Endothelial cell of umbilical vein (primary cell): ENCODE results near the gene DCLK1. TPM values are rescaled to one million over a fixed set of nuclear protein-coding genes. Genes with fewer than 3 reads are reported as not detected.

Experiments
- BruUV-seq: library from RNA; stranded (reverse); fragments of 400-500 nt; replicated peaks from 2 replicates; lab custom pipeline; 2021; lab: Mats Ljungman, UMichigan
- CTCF ChIA-PET: fragments of 300-600, 350-600 bp; sonication (Branson Sonifier 250); formaldehyde crosslinking; loops from one replicate; lab custom pipeline; 2021; ENCODE audit warnings: antibody characterized with exemption, inconsistent platforms; lab: Charles Lee
- POLR2A ChIA-PET: fragments of 300-600, 350-600 bp; sonication (Branson Sonifier 250); formaldehyde crosslinking; loops from one replicate; lab custom pipeline; 2021; ENCODE audit warnings: antibody characterized with exemption, inconsistent platforms; lab: Charles Lee
- DNase-seq: peaks from one replicate; pipeline ENCODE4 v3.0.0-alpha.2; 2011; ENCODE audit warnings: low read depth, low spot score
- FAIRE-seq: peaks from 2 replicates; lab custom pipeline; 2011; peaks lifted over from hg19 to GRCh38; lab: Jason Lieb, UNC
- H2AFZ ChIP-seq: 2 replicates; pipeline ENCODE4 v1.6.0; 2012; ENCODE audit warnings: low read depth, low read length, control low read depth, inconsistent platforms
- H3K27ac ChIP-seq: 2 replicates; pipeline ENCODE4 v1.5.1; 2011; ENCODE audit warnings: low read depth, mild to moderate bottlenecking, control low read depth, low read length, moderate library complexity; ENCODE audit not compliant: insufficient read depth
- H3K27me3 ChIP-seq, 2 experiments: 2 replicates each; pipeline versions ENCODE4 v1.6.0 to v1.6.1; 2011; ENCODE audit warnings: low read length in 2 of 2, mixed read lengths in 1 of 2; ENCODE audit not compliant: control insufficient read depth in 2 of 2, insufficient read depth in 2 of 2
- H3K36me3 ChIP-seq, 2 experiments: 2 replicates in 1 of 2; 3 replicates in 1 of 2; pipeline ENCODE4 v1.5.1; 2011; ENCODE audit warnings: low read length in 2 of 2, mild to moderate bottlenecking in 1 of 2, moderate library complexity in 1 of 2; ENCODE audit not compliant: control insufficient read depth in 2 of 2, insufficient read depth in 2 of 2; ENCODE audit errors: extremely low read depth in 1 of 2
- H3K4me1 ChIP-seq: 3 replicates; pipeline ENCODE4 v1.5.1; 2011; ENCODE audit warnings: mild to moderate bottlenecking, low read length; ENCODE audit not compliant: control insufficient read depth, insufficient read depth; ENCODE audit errors: extremely low read depth
- H3K4me2 ChIP-seq: 2 replicates; pipeline ENCODE4 v1.6.1; 2011; ENCODE audit warnings: low read length, control low read depth, mixed read lengths; ENCODE audit not compliant: insufficient read depth
- H3K4me3 ChIP-seq, 3 experiments: fragments of 200-600 bp in 1 of 3; sonication (generic), shearing (Covaris generic) in 1 of 3; replicated peaks in 1 of 3; 2 replicates each; pipeline ENCODE4 v1.5.1; 2011 to 2016; ENCODE audit warnings: control low read depth in 3 of 3, low read length in 3 of 3, mild to moderate bottlenecking in 2 of 3, inconsistent platforms in 1 of 3, low read depth in 1 of 3, moderate library complexity in 1 of 3; ENCODE audit not compliant: insufficient read depth in 1 of 3
- H3K79me2 ChIP-seq: 2 replicates; pipeline ENCODE4 v1.6.0; 2012; ENCODE audit warnings: low read length, inconsistent platforms; ENCODE audit not compliant: control insufficient read depth, insufficient read depth
- H3K9ac ChIP-seq: replicated peaks from 2 replicates; pipeline ENCODE3; 2011; ENCODE audit warnings: low read length, control low read depth; ENCODE audit not compliant: insufficient read depth; ENCODE audit errors: extremely low read depth
- H3K9me1 ChIP-seq: replicated peaks from 3 replicates; pipeline ENCODE4 v1.6.0; 2011; ENCODE audit warnings: mild to moderate bottlenecking, low read length; ENCODE audit not compliant: control insufficient read depth, insufficient read depth; ENCODE audit errors: extremely low read depth
- H3K9me3 ChIP-seq: replicated peaks from 2 replicates; pipeline ENCODE4 v1.5.1; 2012; ENCODE audit warnings: low read length, inconsistent platforms; ENCODE audit not compliant: control insufficient read depth, insufficient read depth
- H4K20me1 ChIP-seq: replicated peaks from 2 replicates; pipeline ENCODE3; 2011; ENCODE audit warnings: mild to moderate bottlenecking, low read length; ENCODE audit not compliant: control insufficient read depth, insufficient read depth; ENCODE audit errors: extremely low read depth
- CTCF ChIP-seq, 2 donors: IDR thresholded peaks; 1 replicate in 1 of 2; 2 replicates in 1 of 2; pipeline ENCODE4 v1.5.1; 2011; ENCODE audit warnings: low read length in 2 of 2, mild to moderate bottlenecking in 2 of 2, moderate library complexity in 2 of 2, control low read depth in 1 of 2, inconsistent platforms in 1 of 2, low read depth in 1 of 2; ENCODE audit not compliant: insufficient read depth in 1 of 2; ENCODE audit errors: extremely low read depth in 1 of 2
- EZH2 ChIP-seq: IDR thresholded peaks from 2 replicates; pipeline ENCODE4 v1.6.1; 2012; ENCODE audit warnings: borderline replicate concordance, low read depth, mild to moderate bottlenecking, moderate library complexity, low read length, inconsistent platforms; ENCODE audit not compliant: severe bottlenecking
- FOS ChIP-seq: IDR thresholded peaks from 2 replicates; pipeline ENCODE4 v1.6.1; 2011; ENCODE audit warnings: mild to moderate bottlenecking, low read length, moderate library complexity, borderline replicate concordance; ENCODE audit not compliant: insufficient read depth
- GATA2 ChIP-seq: IDR thresholded peaks from 2 replicates; pipeline ENCODE4 v1.7.0; 2011; ENCODE audit warnings: low read depth, mild to moderate bottlenecking, moderate library complexity, mixed read lengths, low read length; ENCODE audit not compliant: insufficient read length, insufficient read depth
- JUN ChIP-seq: IDR thresholded peaks from 2 replicates; pipeline ENCODE4 v1.6.1; 2011; ENCODE audit warnings: borderline replicate concordance, low read depth; ENCODE audit not compliant: insufficient read length, insufficient read depth
- MYC ChIP-seq: IDR thresholded peaks from one replicate; pipeline ENCODE4 v1.6.1; 2011; ENCODE audit warnings: mild to moderate bottlenecking, low read depth, low read length
- POLR2A ChIP-seq: IDR thresholded peaks from 2 replicates; pipeline ENCODE4 v1.6.1; 2012; ENCODE audit warnings: low read depth, mild to moderate bottlenecking, control low read depth, low read length
- POLR2AphosphoS5 ChIP-seq: IDR thresholded peaks from 2 replicates; pipeline ENCODE4 v1.6.1; 2012; ENCODE audit warnings: low read depth, mild to moderate bottlenecking, control low read depth, low read length, moderate library complexity; ENCODE audit not compliant: insufficient read depth
- dilution Hi-C: fragments of 300-500 bp; cut with MboI; formaldehyde crosslinking; loops from one replicate; pipeline ENCODE4 v1.15.0; 2019; ENCODE audit warnings: low sequenced_read_pairs; ENCODE audit not compliant: extremely low pct_ligation_motif_present
- intact Hi-C: fragments of 100-400 bp; cut with micrococcal nuclease; formaldehyde crosslinking; loops from one replicate; pipeline ENCODE4 v1.10.0; 2022
- polyA plus RNA-seq, 4 experiments: library from polyadenylated mRNA; depleted of rRNA in 3 of 4; stranded (reverse) in 3 of 4; unstranded in 1 of 4; fragments of >200 nt; gene quantifications; 2 replicates each; pipeline versions ENCODE4 v1.2.1 to v1.2.3, GENCODE V29; 2011 to 2012; ENCODE audit warnings: missing spikeins in 1 of 4
- total RNA-seq: library from RNA; stranded (reverse); gene quantifications from 2 replicates; pipeline ENCODE4 v1.2.3, GENCODE V29; 2021
- TF ChIP-seq, protein P1 (sequence below): IDR thresholded peaks from 2 replicates; pipeline ENCODE4 v1.6.1; 2011; ENCODE audit not compliant: insufficient read depth, insufficient read length

Gene DCLK1
- total and polyA plus RNA-seq, 2 donors (not counting 3 experiments of a cell fraction or from before 2014, with no cell fraction given), result 0.28 to 3.9 TPM

- dilution Hi-C loops, result no loop called here
- Histone ChIP-seq H3K27me3 (peaks cover 0 to 2% of the 10 kb centered on the region in 2 experiments), H3K9me1 (no peaks in the 10 kb centered on the region), H2AFZ (no peak overlapping the region), H3K79me2 (no peaks in the 10 kb centered on the region), H3K4me1 (no peaks in the 10 kb centered on the region), H3K9ac (no peak overlapping the region), H3K36me3 (no peaks in the 10 kb centered on the region), H3K4me2 (no peak overlapping the region), H3K27ac (no peak overlapping the region), H3K4me3 (no peak overlapping the region), H4K20me1 (no peaks in the 10 kb centered on the region), H3K9me3 (no peaks in the 10 kb centered on the region)
- TF ChIP-seq POLR2AphosphoS5, result no peak
- no peak for TF ChIP-seq FOS
- TF ChIP-seq GATA2, result no peak
- no peak for TF ChIP-seq MYC
- TF ChIP-seq CTCF (IDR thresholded peaks at IDR 0.05; ENCODE audit: extremely low read depth in 1 of 2, insufficient read depth in 1 of 2, low read depth in 1 of 2, low read length in 2 of 2), result no peak
- TF ChIP-seq JUN, result no peak
- TF ChIP-seq, protein P1, sequence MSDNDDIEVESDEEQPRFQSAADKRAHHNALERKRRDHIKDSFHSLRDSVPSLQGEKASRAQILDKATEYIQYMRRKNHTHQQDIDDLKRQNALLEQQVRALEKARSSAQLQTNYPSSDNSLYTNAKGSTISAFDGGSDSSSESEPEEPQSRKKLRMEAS, result no peak
- TF ChIP-seq EZH2, result no peak
- no peak for TF ChIP-seq POLR2A
- POLR2A ChIA-PET, result no interaction called here
- intact Hi-C loops, result no loop called here
- CTCF ChIA-PET, result no interaction called here
- DNase-seq, result no peak
- BruUV-seq, result no TSS peak
- FAIRE-seq, result no peak
These were observed 361.4 kb downstream of the DCLK1 start for GRCh38 chr13:35769812-35770211.
